IMR-90 (cell line): ENCODE measurements around the gene CD81. TPM values are rescaled to one million over a fixed set of nuclear protein-coding genes. Genes with fewer than 3 reads are reported as not detected.

Experiments
- ATAC-seq: fragments of 200-7000 bp; cut with Tn5 transposase; 2 replicates; pipeline ENCODE4 v1.9.1; 2020; ENCODE audit warnings: low read depth, mild to moderate bottlenecking, moderate library complexity
- BruUV-seq: library from RNA; stranded (reverse); fragments of 400-500 nt; replicated peaks from 2 replicates; lab custom pipeline; 2021; lab: Mats Ljungman, UMichigan
- CTCF ChIA-PET: fragments of 300-600 bp; formaldehyde crosslinking; extraction: SDS; loops from one replicate; lab custom pipeline; 2021; ENCODE audit warnings: antibody characterized with exemption; lab: Yijun Ruan, JAX
- POLR2A ChIA-PET: fragments of 300-600 bp; sonication (Branson Sonifier 250); formaldehyde crosslinking; loops from one replicate; lab custom pipeline; 2022; ENCODE audit warnings: antibody characterized with exemption; ENCODE audit not compliant: unreplicated experiment; lab: Charles Lee
- DNase-seq: peaks from one replicate; pipeline ENCODE4 v3.0.0; 2013
- H2AFZ ChIP-seq: replicated peaks from 2 replicates; pipeline ENCODE3; 2013; ENCODE audit warnings: low read length, mild to moderate bottlenecking; ENCODE audit not compliant: poor library complexity
- H2AK5ac ChIP-seq: 2 replicates; pipeline ENCODE4 v1.6.1; 2013; ENCODE audit warnings: low read depth, low read length, inconsistent platforms
- H2AK9ac ChIP-seq: replicated peaks from 2 replicates; pipeline ENCODE3; 2013; ENCODE audit warnings: mild to moderate bottlenecking, low read depth, low read length, moderate library complexity; ENCODE audit not compliant: poor library complexity
- H2BK120ac ChIP-seq: 2 replicates; pipeline ENCODE4 v1.6.1; 2013; ENCODE audit warnings: low read depth, low read length, inconsistent platforms
- H2BK15ac ChIP-seq: 3 replicates; pipeline ENCODE4 v1.6.1; 2013; ENCODE audit warnings: low read depth, low read length, inconsistent platforms
- H2BK20ac ChIP-seq: 2 replicates; pipeline ENCODE4 v1.6.1; 2013; ENCODE audit warnings: low read depth, mild to moderate bottlenecking, inconsistent platforms, low read length, moderate library complexity
- H2BK5ac ChIP-seq: 2 replicates; pipeline ENCODE4 v1.6.1; 2013; ENCODE audit warnings: mild to moderate bottlenecking, low read depth, low read length, inconsistent platforms; ENCODE audit not compliant: poor library complexity, severe bottlenecking
- H3K14ac ChIP-seq: replicated peaks from 2 replicates; pipeline ENCODE4 v1.6.1; 2013; ENCODE audit warnings: low read depth, low read length, inconsistent platforms
- H3K18ac ChIP-seq: 2 replicates; pipeline ENCODE4 v1.6.1; 2013; ENCODE audit warnings: low read depth, low read length, control low read depth
- H3K23ac ChIP-seq: 2 replicates; pipeline ENCODE4 v1.6.1; 2013; ENCODE audit warnings: low read depth, low read length, inconsistent platforms
- H3K27ac ChIP-seq: 2 replicates; pipeline ENCODE4 v1.5.1; 2013; ENCODE audit warnings: mild to moderate bottlenecking, control low read depth, low read length; ENCODE audit not compliant: insufficient read depth
- H3K27me3 ChIP-seq: 2 replicates; pipeline ENCODE4 v1.6.1; 2013; ENCODE audit warnings: low read length; ENCODE audit not compliant: control insufficient read depth, insufficient read depth
- H3K36me3 ChIP-seq: 2 replicates; pipeline ENCODE4 v1.6.1; 2013; ENCODE audit warnings: low read length, mixed read lengths; ENCODE audit not compliant: control insufficient read depth, insufficient read depth
- H3K4ac ChIP-seq: 2 replicates; pipeline ENCODE4 v1.6.1; 2013; ENCODE audit warnings: low read depth, low read length, inconsistent platforms
- H3K4me1 ChIP-seq: 2 replicates; pipeline ENCODE4 v1.6.1; 2013; ENCODE audit warnings: low read length, mixed read lengths; ENCODE audit not compliant: control insufficient read depth, insufficient read depth
- H3K4me2 ChIP-seq: 2 replicates; pipeline ENCODE4 v1.6.1; 2013; ENCODE audit warnings: low read depth, mild to moderate bottlenecking, control low read depth, low read length, moderate library complexity
- H3K4me3 ChIP-seq: 2 replicates; pipeline ENCODE4 v1.5.1; 2013; ENCODE audit warnings: low read depth, mild to moderate bottlenecking, control low read depth, low read length, moderate library complexity; ENCODE audit not compliant: insufficient read depth
- H3K56ac ChIP-seq: 2 replicates; pipeline ENCODE4 v1.6.1; 2013; ENCODE audit warnings: low read length, inconsistent platforms; ENCODE audit not compliant: insufficient read depth; ENCODE audit errors: extremely low read depth
- H3K79me1 ChIP-seq, 2 experiments: 2 replicates each; pipeline ENCODE4 v1.6.1; 2013; ENCODE audit warnings: low read length in 2 of 2, inconsistent platforms in 1 of 2, low read depth in 1 of 2
- H3K9ac ChIP-seq: 2 replicates; pipeline ENCODE4 v1.6.1; 2013; ENCODE audit warnings: low read depth, low read length, control low read depth
- H3K9me1 ChIP-seq: 2 replicates; pipeline ENCODE4 v1.6.1; 2013; ENCODE audit warnings: low read length, inconsistent platforms; ENCODE audit not compliant: insufficient read depth
- H3K9me3 ChIP-seq: 2 replicates; pipeline ENCODE4 v1.6.1; 2013; ENCODE audit warnings: low read length; ENCODE audit not compliant: control insufficient read depth, insufficient read depth
- H4K20me1 ChIP-seq: 2 replicates; pipeline ENCODE4 v1.6.1; 2013; ENCODE audit warnings: low read length, inconsistent platforms; ENCODE audit not compliant: insufficient read depth
- H4K5ac ChIP-seq: 2 replicates; pipeline ENCODE4 v1.6.1; 2013; ENCODE audit warnings: mild to moderate bottlenecking, low read depth, low read length, control low read depth
- H4K8ac ChIP-seq, 2 experiments: 2 replicates each; pipeline ENCODE4 v1.6.1; 2013; ENCODE audit warnings: low read depth in 2 of 2, low read length in 2 of 2, control low read depth in 1 of 2, inconsistent platforms in 1 of 2
- H4K91ac ChIP-seq: 2 replicates; pipeline ENCODE4 v1.6.1; 2013; ENCODE audit warnings: low read depth, low read length, inconsistent platforms; ENCODE audit not compliant: insufficient read depth
- CEBPB ChIP-seq: IDR thresholded peaks from 2 replicates; pipeline ENCODE4 v1.6.1; 2012; ENCODE audit warnings: low read depth, low read length, improper control_type of control experiment
- MAZ ChIP-seq: IDR thresholded peaks from 2 replicates; pipeline ENCODE4 v1.6.1; 2012; ENCODE audit warnings: low read depth, mild to moderate bottlenecking, low read length, improper control_type of control experiment, moderate library complexity, borderline replicate concordance
- MXI1 ChIP-seq: IDR thresholded peaks from 2 replicates; pipeline ENCODE4 v1.6.1; 2012; ENCODE audit warnings: low read depth, mild to moderate bottlenecking, low read length, moderate library complexity, borderline replicate concordance
- NFE2L2 ChIP-seq: fragments of 150-350 bp; IDR thresholded peaks from 2 replicates; pipeline ENCODE4 v1.6.1; 2016; ENCODE audit warnings: low read depth, mild to moderate bottlenecking, low read length
- POLR2A ChIP-seq: IDR thresholded peaks from 2 replicates; pipeline ENCODE4 v1.6.1; 2012; ENCODE audit warnings: mild to moderate bottlenecking, low read depth, low read length
- RCOR1 ChIP-seq: IDR thresholded peaks from 2 replicates; pipeline ENCODE4 v1.6.1; 2012; ENCODE audit warnings: mild to moderate bottlenecking, low read length, improper control_type of control experiment; ENCODE audit not compliant: insufficient replicate concordance
- RFX5 ChIP-seq: IDR thresholded peaks from 2 replicates; pipeline ENCODE4 v1.8.0; 2012; ENCODE audit warnings: low read depth, mild to moderate bottlenecking, low read length, moderate library complexity
- WGBS, 2 experiments: methylation state at CpG; one replicate each; pipeline versions ENCODE4 v1.1.5 to v1.1.7; 2013; ENCODE audit warnings: missing lambda C conversion rate in 2 of 2; ENCODE audit not compliant: insufficient read length in 1 of 2; ENCODE audit errors: extremely low coverage in 2 of 2; 5-methylcytosine and 5-hydroxymethylcytosine counted together
- dilution Hi-C: fragments of 300-500 bp; cut with HindIII; formaldehyde crosslinking; loops from one replicate; pipeline ENCODE4 v1.14.3; 2018; ENCODE audit warnings: low sequenced_read_pairs; ENCODE audit not compliant: unreplicated experiment
- in situ Hi-C: fragments of 300-500 bp; cut with MboI; formaldehyde crosslinking; loops from 3 replicates; pipeline ENCODE4 v1.14.3; 2019; ENCODE audit warnings: low sequenced_read_pairs, inconsistent platforms, mixed read lengths
- intact Hi-C: fragments of 100-400 bp; cut with micrococcal nuclease; formaldehyde crosslinking; loops from 2 replicates; pipeline ENCODE4 v1.10.0; 2022
- polyA plus RNA-seq, 3 experiments: library from polyadenylated mRNA; depleted of rRNA; stranded (reverse); fragments of >200 nt; gene quantifications; 2 replicates each; pipeline ENCODE4 v1.2.3, GENCODE V29; 2012; ENCODE audit warnings: low replicate concordance in 1 of 3
- total RNA-seq: library from RNA; depleted of rRNA; stranded (reverse); fragments of >200 nt; gene quantifications from 2 replicates; pipeline ENCODE4 v1.2.3, GENCODE V29; 2012
- TF ChIP-seq, protein P1 (sequence below): fragments of 150-350 bp; IDR thresholded peaks from 2 replicates; pipeline ENCODE4 v1.6.1; 2016; ENCODE audit warnings: low read depth, mild to moderate bottlenecking, low read length, moderate library complexity, borderline replicate concordance

The CD81 gene
- total and polyA plus RNA-seq, 2 of the 4 experiments (the other 2 are of a cell fraction), result 159 to 689 TPM

DNA sequence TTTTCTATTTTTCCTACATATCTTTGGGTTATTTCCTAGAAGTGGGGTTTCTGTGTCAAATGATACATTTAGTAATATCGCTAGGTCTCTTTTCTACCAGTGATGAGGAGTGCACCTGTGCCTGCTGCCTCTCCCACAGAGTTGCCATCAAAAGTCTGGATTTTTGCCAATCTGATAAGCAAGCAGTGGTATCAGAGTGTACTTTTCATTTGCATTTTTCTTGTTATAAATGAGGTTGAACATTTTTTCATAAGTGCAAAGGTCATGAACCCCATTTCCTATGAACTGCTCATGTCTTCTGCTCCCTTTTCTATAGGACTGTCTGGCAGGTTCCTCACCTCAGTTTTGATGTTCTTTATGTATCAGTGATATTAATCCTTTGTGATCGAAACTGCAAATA, 65.5 kb downstream of the CD81 start:
- Histone ChIP-seq H2AK9ac (no peak overlapping the region), H3K4me2 (no peak overlapping the region), H3K9me3 (no peaks in the 10 kb centered on the region; the same call in 1 of the 2 replicates), H3K14ac (no peak overlapping the region), H4K5ac (no peak overlapping the region), H3K9ac (no peak overlapping the region), H2AFZ (no peak overlapping the region), H3K9me1 (no peaks in the 10 kb centered on the region), H3K27ac (no peak overlapping the region), H3K4me1 (no peaks in the 10 kb centered on the region), H4K20me1 (no peaks in the 10 kb centered on the region), H2AK5ac (no peak overlapping the region), H3K4me3 (no peak overlapping the region), H2BK15ac (no peak overlapping the region), H3K23ac (no peak overlapping the region), H2BK20ac (no peak overlapping the region), H3K27me3 (peaks cover 37% of the 10 kb centered on the region), H4K91ac (no peak overlapping the region), H3K56ac (no peak overlapping the region), H3K36me3 (no peaks in the 10 kb centered on the region), H4K8ac (no peak overlapping the region), H3K79me1 (no peaks in the 10 kb centered on the region), H3K18ac (no peak overlapping the region), H2BK5ac (no peak overlapping the region), H2BK120ac (no peak overlapping the region), H3K4ac (no peak overlapping the region)
- intact Hi-C loops (no loop called here), in situ Hi-C loops (no loop called here), dilution Hi-C loops (no loop called here)
- no CpG with 5 or more reads among the region's 2 CpGs for WGBS, 2 experiments
- POLR2A ChIA-PET, result no interaction called here
- TF ChIP-seq MXI1 (no peak), RFX5 (no peak), MAZ (no peak), CEBPB (no peak), NFE2L2 (no peak), RCOR1 (no peak), POLR2A (no peak)
- TF ChIP-seq, protein P1, sequence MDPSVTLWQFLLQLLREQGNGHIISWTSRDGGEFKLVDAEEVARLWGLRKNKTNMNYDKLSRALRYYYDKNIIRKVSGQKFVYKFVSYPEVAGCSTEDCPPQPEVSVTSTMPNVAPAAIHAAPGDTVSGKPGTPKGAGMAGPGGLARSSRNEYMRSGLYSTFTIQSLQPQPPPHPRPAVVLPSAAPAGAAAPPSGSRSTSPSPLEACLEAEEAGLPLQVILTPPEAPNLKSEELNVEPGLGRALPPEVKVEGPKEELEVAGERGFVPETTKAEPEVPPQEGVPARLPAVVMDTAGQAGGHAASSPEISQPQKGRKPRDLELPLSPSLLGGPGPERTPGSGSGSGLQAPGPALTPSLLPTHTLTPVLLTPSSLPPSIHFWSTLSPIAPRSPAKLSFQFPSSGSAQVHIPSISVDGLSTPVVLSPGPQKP, result no peak
- DNase-seq (no peak), ATAC-seq (no peak)
- CTCF ChIA-PET, result no interaction called here
- no TSS peak for BruUV-seq
